Karpas-422 (cell line): ENCODE data around the gene PTBP3. TPM values are rescaled to one million over a fixed set of nuclear protein-coding genes. Genes with fewer than 3 reads are reported as not detected.

ENCODE experiments used
- DNase-seq: peaks from one replicate; pipeline ENCODE4 v3.0.0-alpha.2; 2015
- H2AFZ ChIP-seq: fragments of 200-600 bp; sonication (generic); 2 replicates; pipeline ENCODE4 v1.6.1; 2014; ENCODE audit warnings: antibody characterized with exemption, low read length, mixed read lengths
- H3K27ac ChIP-seq: fragments of 200-600 bp; sonication (generic); 2 replicates; pipeline ENCODE4 v1.5.1; 2014; ENCODE audit warnings: mild to moderate bottlenecking, low read length, moderate library complexity
- H3K27me3 ChIP-seq: fragments of 200-600 bp; sonication (generic); 2 replicates; pipeline ENCODE4 v1.6.1; 2014; ENCODE audit warnings: low read length, mixed read lengths
- H3K36me3 ChIP-seq: fragments of 200-600 bp; sonication (generic); 2 replicates; pipeline ENCODE4 v1.6.1; 2014; ENCODE audit warnings: low read length, mixed read lengths; ENCODE audit not compliant: insufficient read depth
- H3K4me1 ChIP-seq: fragments of 200-600 bp; sonication (generic); 2 replicates; pipeline ENCODE4 v1.6.1; 2014; ENCODE audit warnings: mild to moderate bottlenecking, low read length, mixed read lengths
- H3K4me2 ChIP-seq: fragments of 200-600 bp; sonication (generic); 2 replicates; pipeline ENCODE4 v1.6.1; 2014; ENCODE audit warnings: low read length, low read depth, mild to moderate bottlenecking; ENCODE audit not compliant: poor library complexity, severe bottlenecking
- H3K4me3 ChIP-seq: fragments of 200-600 bp; sonication (generic); 2 replicates; pipeline ENCODE4 v1.5.1; 2014; ENCODE audit warnings: mild to moderate bottlenecking, antibody characterized with exemption, low read length, mixed read lengths
- H3K79me2 ChIP-seq: fragments of 200-600 bp; sonication (generic); 2 replicates; pipeline ENCODE4 v1.6.1; 2014; ENCODE audit warnings: mild to moderate bottlenecking, low read length, mixed read lengths
- H3K9ac ChIP-seq: fragments of 200-600 bp; sonication (generic); 2 replicates; pipeline ENCODE4 v1.6.0; 2014; ENCODE audit warnings: low read length
- H3K9me2 ChIP-seq: fragments of 200-600 bp; sonication (generic), shearing (Covaris generic); replicated peaks from 2 replicates; pipeline ENCODE4 v1.6.0; 2014; ENCODE audit warnings: mild to moderate bottlenecking, low read length, moderate library complexity; ENCODE audit not compliant: insufficient read depth
- H3K9me3 ChIP-seq: fragments of 300-700, 200-600 bp; sonication (generic); 2 replicates; pipeline ENCODE4 v1.6.1; 2014; ENCODE audit warnings: low read length, mixed read lengths
- H4K20me1 ChIP-seq: fragments of 200-600 bp; sonication (generic); 2 replicates; pipeline ENCODE4 v1.6.1; 2014; ENCODE audit warnings: mild to moderate bottlenecking, antibody characterized with exemption, low read length, low read depth; ENCODE audit not compliant: insufficient read depth
- total RNA-seq: library from RNA; depleted of rRNA; stranded (reverse); fragments of >200 nt; shearing (Covaris generic); gene quantifications from 2 replicates; pipeline ENCODE4 v1.2.3, GENCODE V29; 2014; ENCODE audit warnings: low replicate concordance

Gene PTBP3
- total RNA-seq, 1 experiment from 2014 or later = 114 TPM

- H3K36me3 ChIP-seq = peaks cover 43% of the 10 kb centered on the region
- no peak overlapping the region for H3K9ac ChIP-seq
- no peaks in the 10 kb centered on the region for H4K20me1 ChIP-seq
- H3K4me1 ChIP-seq = peaks cover 13% of the 10 kb centered on the region
- no peak overlapping the region for H3K27ac ChIP-seq
- no peaks in the 10 kb centered on the region for H3K9me2 ChIP-seq
- no peak for DNase-seq
- H3K27me3 ChIP-seq = no peaks in the 10 kb centered on the region
- no peaks in the 10 kb centered on the region; the same call in 1 of the 2 replicates for H3K9me3 ChIP-seq
- H2AFZ ChIP-seq = no peak overlapping the region
- H3K4me3 ChIP-seq = no peak overlapping the region
- peaks cover 100% of the 10 kb centered on the region for H3K79me2 ChIP-seq
- no peak overlapping the region for H3K4me2 ChIP-seq
Measured at GRCh38 chr9:112325600-112325999, 7.8 kb downstream of the PTBP3 start.

- H3K4me2 ChIP-seq = no peak overlapping the region
- H4K20me1 ChIP-seq = no peaks in the 10 kb centered on the region
Measured at GRCh38 chr9:112325127-112325526, 8.3 kb downstream of the PTBP3 start.

GRCh38 chr9:112323378-112323854 is 10.0 kb downstream of the PTBP3 start:
- peaks cover 49% of the 10 kb centered on the region for H3K36me3 ChIP-seq
- H3K27me3 ChIP-seq = no peaks in the 10 kb centered on the region
- H4K20me1 ChIP-seq = no peaks in the 10 kb centered on the region
- no peaks in the 10 kb centered on the region; the same call in 1 of the 2 replicates for H3K9me3 ChIP-seq
- H3K79me2 ChIP-seq = peaks cover 99% of the 10 kb centered on the region
- no peaks in the 10 kb centered on the region for H3K9me2 ChIP-seq
- no peak overlapping the region for H3K27ac ChIP-seq
- peaks cover 3% of the 10 kb centered on the region; the same call in 1 of the 2 replicates for H3K4me1 ChIP-seq
- H2AFZ ChIP-seq = no peak overlapping the region
- no peak for DNase-seq
- no peak overlapping the region for H3K4me2 ChIP-seq
- H3K4me3 ChIP-seq = no peak overlapping the region
- no peak overlapping the region for H3K9ac ChIP-seq

More at GRCh38 chr9:112325127-112325526, 8.3 kb downstream of the PTBP3 start:
- Histone ChIP-seq H2AFZ (no peak overlapping the region), H3K4me3 (no peak overlapping the region), H3K36me3 (peaks cover 44% of the 10 kb centered on the region), H3K27ac (no peak overlapping the region), H3K9me2 (no peaks in the 10 kb centered on the region), H3K9ac (no peak overlapping the region), H3K9me3 (no peaks in the 10 kb centered on the region; the same call in 1 of the 2 replicates), H3K27me3 (no peaks in the 10 kb centered on the region), H3K79me2 (peaks cover 99% of the 10 kb centered on the region), H3K4me1 (peaks cover 8% of the 10 kb centered on the region)
- no peak for DNase-seq

GRCh38 chr9:112322701-112323377 is 10.6 kb downstream of the PTBP3 start:
- Histone ChIP-seq H3K9me3 (no peaks in the 10 kb centered on the region; the same call in 1 of the 2 replicates), H2AFZ (no peak overlapping the region), H3K9me2 (no peaks in the 10 kb centered on the region), H3K4me2 (no peak overlapping the region), H3K36me3 (peaks cover 52% of the 10 kb centered on the region), H3K27me3 (no peaks in the 10 kb centered on the region), H3K79me2 (peaks cover 99% of the 10 kb centered on the region), H3K4me1 (no peaks in the 10 kb centered on the region), H4K20me1 (no peaks in the 10 kb centered on the region), H3K4me3 (no peak overlapping the region), H3K27ac (no peak overlapping the region), H3K9ac (no peak overlapping the region)
- no peak for DNase-seq

GRCh38 chr9:112316258-112316943 is 17.0 kb downstream of the PTBP3 start:
- no peak overlapping the region for H3K27ac ChIP-seq
- DNase-seq = no peak
- no peaks in the 10 kb centered on the region for H3K9me3 ChIP-seq
- H3K27me3 ChIP-seq = no peaks in the 10 kb centered on the region
- H3K4me3 ChIP-seq = no peak overlapping the region
- H4K20me1 ChIP-seq = no peaks in the 10 kb centered on the region
- H3K36me3 ChIP-seq = peaks cover 16% of the 10 kb centered on the region; the same call in 1 of the 2 replicates
- H3K4me1 ChIP-seq = peaks cover 4% of the 10 kb centered on the region; the same call in 1 of the 2 replicates
- H3K79me2 ChIP-seq = peaks cover 98% of the 10 kb centered on the region
- no peak overlapping the region for H3K4me2 ChIP-seq
- no peak overlapping the region for H2AFZ ChIP-seq
- no peak overlapping the region for H3K9ac ChIP-seq
- no peaks in the 10 kb centered on the region for H3K9me2 ChIP-seq

- H3K4me1 ChIP-seq = peaks cover 4% of the 10 kb centered on the region; the same call in 1 of the 2 replicates
- H3K9me2 ChIP-seq = no peaks in the 10 kb centered on the region
- no peaks in the 10 kb centered on the region for H3K9me3 ChIP-seq
- H3K9ac ChIP-seq = no peak overlapping the region
- H3K27me3 ChIP-seq = no peaks in the 10 kb centered on the region
- H4K20me1 ChIP-seq = no peaks in the 10 kb centered on the region
- no peak overlapping the region for H3K27ac ChIP-seq
- no peak overlapping the region for H3K4me3 ChIP-seq
- no peak for DNase-seq
- H3K79me2 ChIP-seq = peaks cover 98% of the 10 kb centered on the region
- H3K36me3 ChIP-seq = peaks cover 12% of the 10 kb centered on the region; the same call in 1 of the 2 replicates
- H2AFZ ChIP-seq = no peak overlapping the region
- no peak overlapping the region for H3K4me2 ChIP-seq
Measured at GRCh38 chr9:112315331-112316257, 17.8 kb downstream of the PTBP3 start.

GRCh38 chr9:112312139-112312538 is 21.3 kb downstream of the PTBP3 start:
- no peak overlapping the region for H3K27ac ChIP-seq
- H2AFZ ChIP-seq = no peak overlapping the region
- H3K36me3 ChIP-seq = no peaks in the 10 kb centered on the region
- H3K4me3 ChIP-seq = no peak overlapping the region
- DNase-seq = no peak
- no peaks in the 10 kb centered on the region for H3K9me3 ChIP-seq
- H3K27me3 ChIP-seq = no peaks in the 10 kb centered on the region
- no peak overlapping the region for H3K9ac ChIP-seq
- H3K79me2 ChIP-seq = peaks cover 100% of the 10 kb centered on the region
- no peaks in the 10 kb centered on the region for H3K9me2 ChIP-seq
- no peak overlapping the region for H3K4me2 ChIP-seq
- H3K4me1 ChIP-seq = peaks cover 4% of the 10 kb centered on the region; the same call in 1 of the 2 replicates
- H4K20me1 ChIP-seq = no peaks in the 10 kb centered on the region
